HG02678 (cell line): Measurements from ENCODE around the gene HS3ST2.
"Not testable (repeated sequence)": the region's sequence is repeated elsewhere in the genome, so short reads cannot be mapped to it uniquely, and the experiment has no call there.

Experiments
- ATAC-seq: cut with Tn5 transposase; IDR thresholded peaks from one replicate; pipeline ENCODE4 v1.9.1; 2021; ENCODE audit warnings: mild to moderate bottlenecking, moderate library complexity; ENCODE audit not compliant: unreplicated experiment

Gene HS3ST2

DNA sequence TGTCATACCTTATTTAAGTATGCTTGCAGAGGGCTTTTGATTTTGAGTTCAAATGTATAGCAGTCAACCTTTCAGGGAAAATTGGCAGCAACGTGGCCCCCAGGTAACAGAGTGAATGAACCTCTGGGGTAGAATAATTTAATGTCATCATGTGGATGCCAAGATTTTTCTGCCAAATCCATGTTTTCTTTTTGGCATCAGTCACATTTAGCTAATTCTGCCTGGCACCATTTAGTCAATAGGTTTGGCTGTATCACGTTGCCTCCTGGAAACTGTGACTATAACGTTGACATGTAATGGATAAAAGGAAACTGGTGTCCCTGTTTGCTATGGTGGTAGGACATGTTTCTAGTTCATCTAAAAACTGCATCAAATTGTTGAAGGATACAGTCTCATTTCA, 115.5 kb downstream of the HS3ST2 start:
- no peak for ATAC-seq

DNA sequence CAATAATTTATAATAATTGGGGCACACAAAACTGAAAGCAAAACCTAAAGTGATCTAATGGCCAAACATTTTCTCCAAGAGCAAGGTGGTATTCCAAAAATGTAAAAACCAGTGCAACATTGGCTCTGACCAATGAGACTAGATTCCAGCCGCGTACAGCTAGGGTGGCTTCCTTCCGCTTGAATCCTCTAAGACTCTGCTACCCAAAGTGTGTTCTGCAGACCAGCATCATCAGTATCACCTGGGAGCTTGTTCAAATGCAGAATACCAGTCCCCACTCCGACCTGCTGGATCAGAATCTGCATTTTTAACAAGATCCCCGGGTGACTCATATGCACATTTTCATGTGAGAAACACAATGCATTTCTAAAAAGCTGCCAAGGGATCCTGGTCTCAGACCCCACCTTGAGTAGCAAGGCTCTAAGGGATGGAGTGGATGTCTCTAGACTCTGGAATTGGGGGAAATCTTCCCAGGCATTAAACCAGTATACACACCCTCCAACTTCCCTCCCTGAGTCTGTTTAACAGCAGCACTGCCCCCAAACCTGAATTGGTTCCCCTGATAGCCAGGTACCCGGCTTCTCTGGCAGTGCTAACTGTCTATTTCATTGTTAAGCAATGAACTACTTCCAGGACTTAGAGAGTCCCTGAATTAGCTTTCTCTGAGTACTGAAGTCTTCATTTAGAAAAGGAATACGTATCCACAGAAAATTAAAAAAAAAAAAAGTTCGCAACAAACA, 118.2 kb downstream of the HS3ST2 start:
- no peak for ATAC-seq

DNA sequence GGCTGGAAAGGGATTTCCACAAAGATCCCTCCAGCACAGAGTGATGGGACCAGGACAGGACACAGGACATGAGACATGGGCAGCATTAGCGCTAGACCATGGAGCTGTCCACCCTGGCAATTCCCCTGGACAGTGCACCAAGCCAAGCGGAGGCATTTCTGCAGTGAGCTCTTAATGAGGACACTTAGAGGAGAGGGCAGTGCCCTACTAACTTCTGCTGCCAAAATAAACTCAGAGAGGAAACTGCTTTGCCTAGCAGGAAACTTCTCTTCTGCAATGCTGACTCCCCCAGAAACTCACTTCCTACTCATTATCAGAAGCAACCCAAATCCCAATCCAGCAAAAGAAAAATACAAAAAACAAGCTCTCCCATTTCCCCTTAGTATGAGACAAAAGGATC, 119.2 kb downstream of the HS3ST2 start:
- no peak for ATAC-seq

DNA sequence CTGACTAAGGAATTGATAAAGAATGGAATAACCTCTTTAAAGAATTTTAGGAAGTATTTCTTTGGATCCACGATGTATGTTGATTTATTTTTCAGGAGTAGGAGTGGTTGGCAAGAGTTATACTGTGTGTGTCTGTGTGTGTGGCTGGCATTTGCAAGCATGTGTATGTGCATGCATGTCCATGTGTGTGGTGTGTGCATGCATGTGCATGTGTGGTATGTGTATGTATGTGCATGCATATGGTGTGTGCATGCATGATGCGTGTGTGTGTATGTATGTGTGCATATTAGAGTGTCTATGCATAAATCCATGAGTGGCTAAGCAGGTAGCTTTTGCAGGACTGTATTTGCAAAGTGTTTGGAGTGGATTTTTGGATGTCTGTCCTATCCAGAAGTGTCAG, 120.8 kb downstream of the HS3ST2 start:
- ATAC-seq = no peak

DNA sequence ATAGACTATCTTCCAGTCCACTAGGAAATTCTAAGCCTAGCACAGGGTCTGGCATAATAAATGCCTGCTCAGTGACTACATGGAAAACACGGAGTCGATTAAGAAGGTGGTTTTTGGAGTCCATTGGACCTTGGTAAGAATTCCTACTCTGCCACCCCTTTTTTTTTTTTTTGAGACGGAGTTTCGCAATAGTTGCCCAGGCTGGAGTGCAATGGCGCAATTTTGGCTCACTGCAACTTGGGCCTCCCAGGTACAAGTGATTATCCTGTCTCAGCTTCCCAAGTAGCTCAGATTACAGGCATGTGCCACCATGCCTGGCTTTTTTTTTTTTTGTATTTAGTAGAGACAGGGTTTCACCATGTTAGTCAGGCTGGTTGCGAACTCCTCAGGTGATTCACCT, 123.2 kb downstream of the HS3ST2 start:
- ATAC-seq = no peak

DNA sequence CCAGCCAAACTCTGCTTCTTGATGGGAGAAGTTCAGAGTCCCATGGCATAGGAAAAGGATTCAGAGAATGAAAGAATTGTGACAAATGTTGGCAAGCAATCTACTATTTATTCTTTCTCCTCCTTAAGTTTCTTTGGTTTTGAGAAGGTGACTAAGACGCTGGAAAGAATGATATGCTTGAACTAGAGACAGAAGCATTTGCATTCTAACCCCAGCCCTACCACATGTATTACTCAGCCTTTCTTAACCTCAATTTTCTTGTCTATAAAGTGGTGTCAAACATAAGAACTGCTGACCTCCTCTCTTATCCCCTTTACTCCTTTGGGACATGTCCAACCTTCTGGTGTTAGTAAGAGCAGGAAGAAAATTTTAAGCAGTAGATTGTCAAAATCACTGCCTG, 124.7 kb downstream of the HS3ST2 start:
- ATAC-seq = no peak

DNA sequence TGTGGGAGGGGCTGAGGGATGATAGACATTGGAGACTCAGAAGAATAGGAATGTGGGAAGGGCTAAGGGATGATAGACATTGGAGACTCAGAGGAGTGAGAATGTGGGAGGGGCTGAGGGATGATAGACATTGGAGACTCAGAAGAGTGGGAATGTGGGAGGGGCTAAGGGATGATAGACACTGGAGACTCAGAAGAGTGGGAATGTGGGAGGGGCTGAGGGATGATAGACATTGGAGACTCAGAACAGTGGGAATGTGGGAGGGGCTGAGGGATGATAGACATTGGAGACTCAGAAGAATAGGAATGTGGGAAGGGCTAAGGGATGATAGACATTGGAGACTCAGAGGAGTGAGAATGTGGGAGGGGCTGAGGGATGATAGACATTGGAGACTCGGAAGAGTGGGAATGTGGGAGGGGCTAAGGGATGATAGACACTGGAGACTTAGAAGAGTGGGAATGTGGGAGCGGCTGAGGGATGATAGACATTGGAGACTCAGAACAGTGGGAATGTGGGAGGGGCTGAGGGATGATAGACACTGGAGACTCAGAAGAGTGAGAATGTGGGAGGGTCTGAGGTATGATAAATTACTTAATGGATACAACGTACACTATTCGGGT, 125.9 kb downstream of the HS3ST2 start:
- ATAC-seq = not testable (repeated sequence)

DNA sequence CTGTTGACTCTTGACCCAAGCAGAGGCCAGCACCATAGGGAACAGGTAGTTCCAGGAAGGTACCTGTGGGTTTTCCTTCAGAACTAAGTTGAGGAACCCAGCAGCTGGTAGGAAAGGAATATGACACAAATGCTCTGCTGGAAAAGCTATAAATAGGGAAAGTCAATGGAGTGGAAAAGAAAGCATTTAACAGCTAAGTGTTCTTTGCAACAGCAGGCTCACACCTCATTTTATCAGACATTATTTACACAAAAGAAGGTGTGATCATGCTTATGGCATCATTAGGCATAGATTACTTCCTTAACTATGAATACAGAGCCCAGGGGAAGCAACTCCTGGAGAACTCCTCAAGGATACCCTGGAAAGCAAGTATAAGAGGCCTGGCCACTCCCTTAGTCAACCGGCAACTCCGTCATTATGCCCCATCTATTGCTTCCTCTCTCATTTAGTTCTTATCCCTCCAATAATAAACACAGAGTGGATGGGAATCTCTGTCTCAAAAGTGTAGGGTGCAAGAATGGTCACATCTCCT, 128.1 kb downstream of the HS3ST2 start:
- no peak for ATAC-seq

DNA sequence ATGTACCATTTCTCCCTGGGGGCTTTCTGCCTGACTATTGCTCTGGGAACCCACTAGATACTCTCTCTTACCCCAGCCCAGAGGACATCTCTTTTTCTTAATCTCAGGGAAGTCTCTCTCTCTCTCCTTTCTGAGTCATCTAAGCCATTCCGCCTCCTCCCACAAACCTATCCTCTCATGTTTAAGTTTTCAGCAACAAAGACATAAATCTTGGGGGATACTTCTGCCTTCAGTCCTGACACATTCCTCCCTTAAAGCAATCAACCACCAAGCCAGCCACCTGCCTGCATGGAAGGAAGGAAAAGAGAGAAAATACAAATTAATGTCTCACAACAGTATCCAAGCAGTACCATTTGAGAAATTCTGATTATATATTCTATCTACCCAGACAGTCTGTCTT, 128.8 kb downstream of the HS3ST2 start:
- ATAC-seq = no peak

DNA sequence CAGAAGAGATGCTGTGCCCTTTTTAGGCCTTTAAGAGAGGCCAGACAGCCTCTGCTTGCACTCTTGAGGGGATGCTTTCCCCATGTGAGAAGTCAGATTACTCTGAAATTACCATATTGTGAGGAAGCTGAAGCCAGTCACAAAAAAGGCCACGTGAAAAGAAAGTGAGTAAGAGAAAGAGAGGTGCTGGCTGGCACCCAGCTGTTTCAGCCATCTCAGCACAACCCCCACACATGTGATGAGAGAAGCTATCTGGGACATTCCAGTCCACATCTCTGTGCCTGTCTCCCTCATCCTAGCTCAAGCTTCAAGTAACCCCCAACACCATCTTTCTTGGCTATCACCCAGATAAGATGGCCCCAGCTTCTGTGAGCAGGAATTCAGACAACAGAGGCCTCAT, 131.4 kb downstream of the HS3ST2 start:
- ATAC-seq = no peak

DNA sequence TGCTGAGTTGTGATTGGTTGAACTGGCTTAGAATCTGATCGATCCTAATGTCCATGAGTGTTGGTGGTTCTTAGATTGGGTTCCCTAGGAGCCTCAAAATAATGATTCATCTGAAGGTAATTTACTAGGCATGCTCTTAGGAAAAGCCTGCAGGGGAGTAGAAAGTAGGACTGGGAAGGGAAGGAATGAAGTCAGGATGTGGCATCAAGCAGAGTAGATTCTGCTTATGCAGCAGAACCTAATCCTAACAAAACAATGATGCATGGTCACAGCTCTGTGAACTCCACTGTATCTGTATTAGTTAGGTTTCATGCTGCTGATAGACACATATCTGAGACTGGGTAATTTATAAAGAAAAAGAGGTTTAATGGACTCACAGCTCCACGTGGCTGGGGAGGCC, 132.5 kb downstream of the HS3ST2 start:
- no peak for ATAC-seq

DNA sequence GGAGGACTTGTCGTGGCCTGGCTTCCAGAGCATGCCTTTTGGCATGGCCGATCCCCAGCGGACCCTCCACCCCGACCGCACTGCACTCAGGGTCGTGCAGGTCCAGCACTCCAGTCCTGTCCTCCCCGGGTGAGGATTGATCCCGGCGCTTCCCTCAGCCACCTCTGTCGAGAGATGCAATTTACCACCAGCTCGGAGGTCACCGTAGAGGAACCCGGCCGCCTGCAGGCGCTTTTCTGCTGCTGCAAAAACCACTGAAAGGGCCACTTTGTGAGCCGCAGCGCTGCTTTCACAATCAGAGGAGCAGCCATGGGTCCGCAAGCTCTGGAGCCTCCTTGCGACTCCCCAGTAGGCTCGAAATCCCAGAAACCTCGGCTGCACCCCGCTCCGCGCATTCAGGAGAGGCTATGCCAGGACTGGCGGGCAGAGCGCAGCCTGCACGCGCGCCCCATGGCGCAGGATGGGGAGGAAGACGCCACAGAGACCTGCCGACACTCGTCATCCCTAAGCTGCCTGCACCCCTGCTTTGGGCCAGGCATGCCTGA, 134.2 kb downstream of the HS3ST2 start:
- no peak for ATAC-seq

DNA sequence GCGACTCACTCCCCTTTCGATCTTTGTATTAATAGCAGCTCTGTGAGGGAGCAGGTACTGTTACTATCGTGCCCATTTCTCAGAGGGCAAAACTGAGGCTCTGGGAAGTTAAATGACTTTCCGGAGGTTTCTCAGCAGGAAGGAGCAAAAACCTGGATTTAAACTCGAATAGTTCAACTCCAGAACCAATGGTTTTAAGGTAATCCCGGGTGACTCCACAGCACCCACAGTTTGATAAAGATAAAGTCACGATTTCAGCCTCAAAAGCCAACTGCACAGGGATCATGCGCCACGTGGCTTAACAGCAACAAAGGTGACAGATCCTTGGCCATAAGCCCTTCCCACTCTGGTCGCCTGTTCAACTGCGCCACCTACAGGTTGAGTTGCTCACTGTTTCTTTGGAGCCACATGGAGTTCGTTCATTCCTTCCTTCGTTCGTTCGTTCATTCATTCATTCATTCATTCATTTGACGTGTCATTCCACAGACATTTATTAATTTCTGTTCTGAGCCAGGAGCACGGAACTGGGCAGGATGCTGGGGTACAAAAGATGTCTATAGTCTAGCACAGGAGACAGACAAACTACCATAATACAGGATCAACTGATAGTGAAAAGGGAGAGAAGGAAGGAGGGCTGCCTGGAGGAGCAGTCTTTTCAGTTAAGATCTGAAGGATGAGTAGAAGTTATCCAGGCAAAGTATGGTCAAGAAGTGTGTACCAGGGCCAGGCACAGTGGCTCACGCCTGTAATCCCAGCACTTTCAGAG, 134.8 kb downstream of the HS3ST2 start:
- no peak for ATAC-seq

DNA sequence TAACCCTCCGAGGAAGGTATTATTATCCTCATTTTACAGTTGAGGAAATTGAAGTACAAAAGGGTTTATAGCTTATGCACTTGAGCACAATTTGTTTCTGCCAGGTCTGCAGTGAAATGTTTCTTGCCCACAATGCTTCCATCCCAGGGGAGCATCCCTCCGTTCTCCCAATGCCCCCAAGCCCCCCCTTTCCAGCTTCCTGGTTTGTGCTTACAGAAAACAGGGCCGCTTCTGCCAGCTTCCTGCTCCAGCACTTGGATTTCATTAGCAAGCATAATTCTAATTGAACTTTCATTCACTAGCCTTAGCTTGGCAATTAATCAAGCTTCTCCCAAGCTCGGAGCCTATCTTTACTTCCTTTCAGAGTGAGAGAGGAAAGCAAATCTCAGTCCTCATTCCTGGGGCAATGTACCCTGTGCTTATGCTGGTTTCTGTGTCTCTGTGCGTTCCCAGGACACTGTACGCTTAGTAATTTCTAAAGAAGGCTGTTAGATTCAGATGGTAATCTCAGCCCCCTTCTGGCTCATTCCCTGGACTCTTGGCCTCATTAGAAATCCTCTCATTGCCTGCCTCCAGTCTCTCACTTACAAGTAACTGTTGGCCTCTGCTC, 141.6 kb downstream of the HS3ST2 start:
- no peak for ATAC-seq

DNA sequence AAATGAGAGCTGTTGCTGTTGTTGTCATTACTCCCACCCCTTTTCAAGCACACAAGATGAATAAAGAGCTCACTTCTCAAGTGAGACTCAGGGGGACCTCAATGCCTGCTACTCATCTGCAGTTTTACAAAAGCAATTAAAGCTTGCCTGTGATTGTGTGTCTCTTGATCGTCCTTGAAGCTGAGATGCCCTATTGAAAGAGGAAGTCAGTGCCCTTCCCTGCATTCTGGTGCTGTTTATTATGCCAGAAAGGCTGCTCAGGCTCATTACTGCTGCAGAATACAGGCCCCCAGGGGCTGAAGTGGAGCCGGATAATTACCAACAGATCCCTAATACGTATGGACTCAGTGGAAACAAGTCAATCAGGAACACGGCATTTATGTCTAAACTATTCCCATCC, 147.2 kb downstream of the HS3ST2 start:
- no peak for ATAC-seq

DNA sequence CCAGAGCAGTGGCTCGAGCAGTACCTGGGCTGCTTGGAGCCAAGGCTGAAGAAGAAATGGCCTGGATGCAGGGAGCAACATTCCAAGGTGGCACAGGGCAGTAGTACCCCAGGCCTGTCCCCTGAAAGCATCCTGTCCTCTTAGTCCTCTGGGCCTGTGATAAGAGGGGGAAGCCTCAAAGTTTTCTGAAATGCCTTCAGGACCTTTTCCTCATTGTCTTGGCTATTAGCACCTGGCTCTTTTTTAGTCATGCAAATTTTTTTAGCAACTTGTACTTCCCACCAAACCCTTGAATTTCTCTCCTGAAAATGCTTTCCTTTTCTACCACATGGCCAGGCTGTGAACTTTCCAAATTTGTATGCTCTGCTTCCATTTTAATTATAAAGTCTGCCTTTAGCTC, 148.9 kb downstream of the HS3ST2 start:
- ATAC-seq = no peak
